Measurements from ENCODE around the gene BMS1.
A peak's percentile ranks its signal among the peaks of the same experiment; 100 is the strongest.
"Not testable (repeated sequence)": the region's sequence is repeated elsewhere in the genome, so short reads cannot be mapped to it uniquely, and the experiment has no call there.

Gene BMS1

DNA sequence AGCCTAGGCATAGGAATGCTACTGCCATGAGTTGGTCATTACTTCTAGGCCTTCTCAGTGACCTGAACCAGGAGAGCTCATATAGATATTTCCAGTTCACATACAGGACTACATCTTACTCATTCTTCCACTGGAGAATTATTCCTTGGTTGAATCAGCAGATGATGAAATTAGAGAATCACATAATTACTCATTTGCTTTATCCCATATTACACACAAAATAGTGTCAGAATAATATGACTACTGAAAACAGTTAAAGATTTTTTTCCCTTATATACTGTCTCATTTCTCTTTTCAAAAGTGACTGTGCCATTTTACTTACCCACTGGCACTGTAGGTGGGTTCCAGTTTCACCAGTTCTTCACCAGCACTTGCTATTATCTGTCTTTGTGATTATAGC lies 18.5 kb downstream of the BMS1 start:
- DNase-seq, result no peak

DNA sequence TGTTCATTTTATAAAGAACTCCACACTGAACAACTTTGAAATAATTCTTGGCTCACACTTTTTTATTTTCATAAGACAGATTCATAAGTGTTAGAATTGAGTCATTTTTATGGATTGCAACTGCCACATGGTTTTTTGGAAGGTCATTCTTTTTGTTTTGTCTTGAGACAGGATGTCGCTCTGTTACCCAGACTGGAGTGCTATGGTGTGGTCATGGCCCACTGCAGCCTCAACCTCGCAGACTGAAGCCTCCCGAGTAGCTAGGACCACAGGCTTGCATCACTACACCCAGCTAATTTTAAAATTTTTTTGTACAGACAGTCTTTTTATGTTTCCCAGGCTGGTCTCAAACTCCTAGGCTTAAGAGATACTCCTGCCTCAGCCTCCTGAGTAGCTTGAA lies 20.3 kb downstream of the BMS1 start:
- DNase-seq, result no peak

DNA sequence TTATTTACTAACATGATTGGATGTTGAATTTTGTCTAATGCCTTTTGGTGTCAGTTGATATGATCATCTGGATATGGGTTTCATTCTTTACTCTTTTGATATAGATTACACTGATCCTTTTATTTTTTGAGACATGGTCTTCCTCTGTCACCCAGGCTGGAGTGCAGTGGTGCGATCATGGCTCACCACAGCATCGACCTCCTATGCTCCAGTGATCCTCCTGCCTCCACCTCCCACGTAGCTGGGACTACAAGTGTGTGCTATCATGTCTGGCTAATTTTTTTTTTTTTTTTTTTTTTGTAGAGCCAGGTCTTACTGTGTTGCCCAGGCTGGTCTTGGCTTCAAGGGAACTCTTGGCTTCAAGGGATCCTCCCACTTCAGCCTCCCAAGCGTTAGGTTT lies 27.1 kb downstream of the BMS1 start:
- no peak for DNase-seq

DNA sequence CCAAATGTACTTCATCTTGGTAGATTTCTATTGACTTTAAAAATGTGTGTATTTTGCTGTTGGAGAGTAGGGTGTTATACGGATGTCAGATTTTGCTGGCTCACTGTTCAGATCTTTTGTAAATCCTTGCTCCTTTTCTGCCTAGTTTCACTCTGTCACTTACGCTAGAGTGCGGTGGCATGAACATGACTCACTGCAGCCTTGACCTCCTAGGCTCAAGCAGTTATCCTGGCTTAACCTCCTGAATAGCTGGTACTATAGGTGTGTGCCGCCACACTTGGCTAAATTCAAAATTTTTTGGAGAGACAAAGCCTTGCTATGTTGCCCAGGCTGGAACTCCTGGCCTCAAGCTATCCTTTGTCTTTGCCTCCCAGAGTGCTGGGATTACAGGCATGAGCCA lies 29.4 kb downstream of the BMS1 start:
- DNase-seq, result no peak

DNA sequence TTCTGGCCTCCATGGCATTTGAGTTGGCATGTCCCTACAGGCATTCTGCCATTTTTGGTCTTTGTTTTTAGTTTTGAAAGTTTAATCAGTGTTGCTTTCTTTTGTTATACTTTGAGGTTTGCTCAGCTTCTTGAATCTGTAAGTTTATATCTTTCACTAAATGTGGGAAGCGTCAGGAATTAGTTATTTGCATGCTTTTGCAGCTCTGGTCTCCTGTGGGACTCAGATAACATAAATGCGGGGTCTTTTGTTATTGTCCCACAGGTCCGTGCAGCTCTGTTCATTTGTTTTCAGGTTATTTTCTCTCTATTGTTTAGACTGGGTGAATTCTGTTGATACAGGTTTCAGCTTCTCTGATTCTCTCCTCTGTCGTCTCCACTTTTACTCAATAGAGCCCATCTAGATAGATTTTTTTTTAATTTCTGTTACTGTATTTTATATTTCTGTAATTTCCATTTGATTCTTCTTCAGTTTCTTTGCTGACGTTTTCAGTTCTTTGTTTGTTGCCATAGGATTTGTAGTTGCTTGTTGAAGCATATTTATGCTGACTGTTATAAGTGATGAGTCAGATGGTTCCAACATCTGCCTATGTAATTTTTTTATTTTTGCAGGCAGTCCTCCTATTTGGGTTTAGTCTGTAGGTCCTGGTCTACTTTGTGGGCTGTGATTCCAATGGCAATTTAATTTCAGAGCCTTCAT lies 31.5 kb downstream of the BMS1 start:
- DNase-seq, result not testable (repeated sequence)

DNA sequence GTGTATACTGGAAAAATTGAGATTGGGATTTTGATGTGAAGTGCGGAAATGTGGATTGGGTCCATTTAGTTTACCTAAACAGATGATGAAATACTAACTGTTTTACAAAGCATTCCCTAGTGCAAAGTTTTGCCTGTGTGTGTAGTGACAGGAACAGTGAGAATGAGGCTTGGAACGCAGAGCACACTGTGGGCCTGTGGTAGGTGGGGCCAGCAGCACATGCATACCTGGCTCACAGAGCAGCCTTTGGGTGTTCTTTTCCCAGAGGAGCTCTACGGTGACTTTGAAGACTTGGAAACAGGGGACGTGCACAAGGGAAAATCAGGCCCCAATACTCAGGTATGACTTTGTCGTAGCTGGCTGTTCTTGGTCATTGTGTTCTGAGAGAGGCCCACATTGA lies 33.7 kb downstream of the BMS1 start:
- not testable (repeated sequence) for DNase-seq

DNA sequence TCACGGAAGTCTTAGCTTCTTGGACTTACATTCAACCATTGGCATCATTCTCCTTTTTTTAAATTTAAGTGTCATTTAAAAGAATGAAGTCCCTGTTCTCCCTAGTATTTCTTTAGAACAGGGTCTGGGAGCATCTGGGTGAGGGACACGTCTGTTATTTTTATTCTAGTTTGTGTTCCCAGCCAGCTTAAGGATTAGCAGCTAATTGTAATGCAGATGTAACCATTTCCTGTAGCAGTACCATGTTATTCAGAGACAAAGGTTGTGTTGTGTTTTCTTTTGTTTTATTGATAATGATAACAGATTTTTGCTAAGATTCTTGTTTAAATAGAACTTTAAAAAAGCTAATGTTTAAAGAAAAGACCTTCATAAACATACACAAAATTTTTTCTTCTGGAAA lies 34.3 kb downstream of the BMS1 start:
- no peak for DNase-seq

DNA sequence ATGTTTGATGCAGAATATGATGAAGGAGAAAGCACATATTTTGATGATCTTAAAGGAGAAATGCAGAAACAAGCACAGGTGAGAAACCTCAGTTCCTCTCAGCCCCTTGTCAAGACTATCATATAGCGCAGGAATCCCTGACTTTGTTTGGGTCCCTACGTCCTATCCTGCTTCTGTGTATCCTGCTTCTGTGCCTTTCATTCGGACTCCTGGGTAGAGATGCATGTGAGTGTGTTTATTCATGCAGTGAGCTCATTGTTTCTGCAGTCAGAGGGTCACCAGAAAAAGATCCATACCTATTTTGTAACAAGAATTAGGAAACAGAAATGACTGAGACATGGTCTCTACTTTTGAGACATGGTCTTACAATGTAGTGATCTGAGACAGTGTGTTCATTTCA lies 34.8 kb downstream of the BMS1 start:
- DNase-seq, result not testable (repeated sequence)

DNA sequence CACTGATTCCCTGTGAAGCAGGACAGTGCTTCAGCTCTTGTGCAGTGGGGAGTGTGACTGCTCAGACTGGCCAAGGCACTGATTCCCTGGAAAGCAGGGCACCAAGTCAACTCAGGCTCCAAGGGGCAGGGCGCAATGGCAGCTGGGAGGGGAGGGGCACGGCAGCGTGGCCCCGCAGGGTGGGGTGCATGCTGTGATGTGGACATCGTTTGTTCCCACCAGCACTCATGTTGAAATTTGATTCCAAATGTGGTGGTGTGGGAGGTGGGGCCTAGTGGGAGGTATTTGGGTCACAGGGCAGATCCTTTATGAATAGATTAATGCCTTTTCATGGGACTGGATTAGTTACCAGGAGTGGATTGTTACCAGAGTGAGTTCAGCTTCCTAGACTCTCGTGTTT lies 44.2 kb downstream of the BMS1 start:
- not testable (repeated sequence) for DNase-seq

DNA sequence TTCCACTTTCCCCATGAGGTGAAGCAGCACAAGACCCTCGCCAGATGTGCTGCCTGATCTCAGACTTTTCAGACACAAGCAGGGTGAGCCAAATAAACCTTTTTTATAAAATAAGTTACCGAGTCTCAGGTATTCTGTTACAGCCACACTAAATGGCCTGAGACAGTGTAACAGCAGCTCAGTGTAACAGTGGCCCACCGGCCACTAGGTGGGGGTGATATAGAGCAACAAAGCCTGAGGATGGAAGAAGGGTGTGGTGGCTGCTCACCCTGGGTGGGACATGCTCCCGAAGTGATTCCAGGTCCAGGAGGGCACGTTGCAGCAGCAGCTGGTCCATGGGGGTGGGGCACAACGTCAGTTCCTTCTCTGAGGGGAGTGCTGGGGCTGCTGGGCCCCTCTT lies 44.6 kb downstream of the BMS1 start:
- DNase-seq, result no peak

DNA sequence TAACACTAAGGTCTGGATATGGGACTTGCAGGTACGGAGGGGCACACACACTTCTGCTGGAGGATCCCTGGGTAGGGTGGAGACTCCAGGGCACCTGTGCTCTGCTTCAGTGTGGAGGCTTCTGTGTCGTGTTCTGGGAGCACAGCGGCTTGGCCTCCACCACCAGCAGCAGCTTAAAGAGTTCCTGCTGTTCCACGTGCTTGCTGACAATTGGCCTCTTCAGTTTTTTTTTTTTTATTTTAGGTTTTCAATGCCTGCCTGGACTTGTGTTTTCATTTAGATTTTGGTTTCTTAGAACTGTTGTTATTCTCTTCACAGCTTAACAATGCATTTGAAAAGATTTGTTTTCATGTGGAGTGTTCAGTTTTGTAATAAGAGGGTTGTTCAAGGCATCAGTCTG lies 45.8 kb downstream of the BMS1 start:
- not testable (repeated sequence) for DNase-seq

DNA sequence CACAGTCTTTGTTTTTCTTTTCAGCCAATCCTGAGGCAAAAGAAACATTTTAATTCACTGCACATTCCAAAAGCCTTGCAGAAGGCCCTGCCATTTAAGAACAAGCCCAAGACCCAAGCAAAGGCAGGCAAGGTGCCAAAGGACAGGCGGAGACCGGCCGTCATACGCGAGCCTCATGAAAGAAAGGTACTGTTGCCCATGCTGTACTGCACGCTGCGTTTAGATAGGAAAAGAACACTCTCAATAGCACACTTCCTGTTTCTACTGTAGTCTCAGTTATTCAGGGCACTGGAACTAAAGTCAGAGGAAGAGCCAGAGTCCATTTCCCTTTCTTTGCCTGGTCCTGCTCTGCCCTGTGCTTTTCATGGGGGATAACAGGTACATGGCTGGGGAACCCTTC lies 47.6 kb downstream of the BMS1 start:
- no peak for DNase-seq

DNA sequence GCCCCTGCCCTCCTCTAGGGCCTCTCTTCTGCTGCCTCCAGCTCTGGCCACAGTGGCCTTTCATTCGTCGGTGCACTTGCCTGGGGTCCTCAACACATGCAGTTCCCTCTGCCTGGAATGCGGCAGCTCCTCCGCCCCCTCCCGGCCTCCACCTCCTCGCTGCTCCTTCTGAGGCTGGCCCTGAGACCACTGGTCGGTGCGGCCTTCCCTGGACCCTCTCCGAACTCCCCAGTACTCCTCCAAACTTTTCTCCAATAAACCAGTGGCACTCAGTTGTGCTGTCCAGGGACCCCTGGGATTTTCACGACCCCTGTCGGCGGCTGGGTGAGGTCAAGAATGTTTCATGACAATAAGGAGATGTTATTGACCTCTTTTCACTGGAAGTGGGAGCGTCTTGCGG lies 53.5 kb downstream of the BMS1 start:
- DNase-seq, result no peak

DNA sequence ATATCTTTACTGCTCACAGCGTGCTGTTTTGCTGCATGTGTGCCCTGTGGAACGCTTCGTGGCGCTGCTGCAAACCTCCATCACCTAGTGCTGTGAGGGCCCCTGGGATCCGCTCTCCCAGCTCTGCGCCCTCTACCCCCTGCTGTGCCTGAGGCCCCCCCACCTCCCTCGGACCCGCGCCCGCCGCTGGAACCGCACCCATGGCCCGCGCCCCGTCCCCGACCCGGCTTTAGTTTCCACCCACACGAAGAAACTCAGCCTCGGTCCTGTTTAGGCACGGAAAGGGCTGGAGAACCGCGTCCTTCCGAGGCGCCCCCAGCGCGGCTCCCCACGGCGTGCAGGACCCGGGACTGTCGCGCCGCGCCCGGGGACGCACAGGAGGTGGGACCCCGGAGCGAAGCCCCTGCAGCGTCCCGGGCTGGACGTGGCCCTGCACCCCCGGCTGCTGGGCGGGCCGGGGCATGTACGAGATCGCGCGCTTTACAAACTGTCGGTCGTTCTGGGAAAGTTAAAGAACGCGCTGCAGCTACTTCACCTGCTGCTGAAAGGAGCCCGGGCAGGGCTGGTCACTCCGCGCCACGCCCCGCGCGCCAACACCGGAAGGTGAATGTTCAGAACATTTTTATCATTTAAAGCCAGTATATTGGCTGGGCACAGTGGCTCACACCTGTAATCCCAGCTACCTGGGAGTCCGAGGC lies 54.3 kb downstream of the BMS1 start:
- DNase-seq, result no peak

DNA sequence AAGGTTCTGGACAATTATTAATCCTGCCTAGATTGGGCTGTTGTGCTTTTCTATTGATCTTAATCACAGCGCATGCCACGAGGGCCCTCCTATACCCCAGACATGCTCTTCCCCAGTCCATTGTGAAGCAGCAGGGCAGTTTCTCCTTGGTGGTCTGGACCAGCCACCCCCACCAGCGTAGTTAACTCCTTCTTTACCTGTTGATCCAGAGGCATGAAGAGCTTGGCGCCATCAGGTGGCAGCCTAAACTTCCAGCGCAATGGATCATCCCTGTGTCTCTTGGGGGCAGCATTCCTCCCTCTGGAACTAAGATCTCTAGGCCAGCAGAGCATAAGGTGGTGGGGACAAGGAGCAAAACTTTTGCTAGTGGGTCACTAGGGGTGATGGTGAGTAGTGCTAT lies 62.2 kb downstream of the BMS1 start:
- not testable (repeated sequence) for DNase-seq

DNA sequence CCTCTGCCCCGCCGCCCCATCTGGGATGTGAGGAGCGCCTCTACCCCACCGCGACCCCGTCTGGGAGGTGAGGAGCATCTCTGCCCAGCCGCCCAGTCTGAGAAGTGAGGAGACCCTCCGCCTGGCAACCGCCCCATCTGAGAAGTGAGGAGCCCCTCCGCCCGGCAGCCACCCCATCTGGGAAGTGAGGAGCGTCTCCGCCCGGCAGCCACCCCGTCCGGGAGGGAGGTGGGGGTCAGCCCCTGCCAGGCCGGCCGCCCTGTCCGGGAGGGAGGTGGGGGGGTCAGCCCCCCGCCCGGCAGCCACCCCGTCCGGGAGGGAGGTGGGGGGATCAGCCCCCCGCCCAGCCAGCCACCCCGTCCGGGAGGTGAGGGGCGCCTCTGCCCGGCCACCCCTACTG lies 64.7 kb downstream of the BMS1 start:
- not testable (repeated sequence) for DNase-seq

DNA sequence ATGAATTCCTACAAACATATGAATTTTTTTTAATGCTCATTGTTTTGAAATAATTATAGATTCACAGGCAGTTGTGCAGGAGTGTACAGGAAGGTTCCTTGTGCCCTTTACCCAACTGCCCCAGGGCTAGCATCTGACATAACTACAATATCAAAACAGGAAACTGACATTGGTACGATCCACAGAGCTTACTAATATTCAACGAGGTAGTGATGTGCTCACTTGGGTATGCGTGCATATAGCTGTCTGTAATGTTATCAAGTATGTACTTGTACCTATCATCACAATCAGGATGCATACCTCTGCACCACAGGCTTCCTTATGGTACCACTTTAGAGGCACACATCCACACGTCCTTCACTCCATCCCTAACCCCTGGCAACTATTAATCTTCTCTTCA lies 68.3 kb downstream of the BMS1 start:
- DNase-seq, result no peak

DNA sequence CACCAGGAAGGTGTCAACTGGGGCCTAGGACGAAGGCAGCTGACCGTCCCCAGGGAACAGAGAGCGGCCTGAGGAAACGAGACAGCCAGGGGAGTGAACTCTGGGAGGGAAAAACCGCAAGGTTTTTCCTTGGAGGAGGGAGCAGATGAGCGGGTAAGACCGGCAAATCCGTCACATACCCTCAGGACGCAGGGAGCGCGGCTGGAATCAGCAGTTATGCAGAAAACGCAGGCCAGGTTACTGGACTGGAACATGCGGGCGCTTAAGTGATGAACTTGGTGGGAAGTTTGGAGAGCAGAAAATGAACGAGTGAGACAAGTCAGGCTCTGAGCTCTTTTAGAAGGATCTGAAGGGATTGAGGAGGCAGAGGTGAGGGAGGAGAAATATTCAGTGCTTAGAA lies 76.7 kb downstream of the BMS1 start:
- DNase-seq, result no peak

DNA sequence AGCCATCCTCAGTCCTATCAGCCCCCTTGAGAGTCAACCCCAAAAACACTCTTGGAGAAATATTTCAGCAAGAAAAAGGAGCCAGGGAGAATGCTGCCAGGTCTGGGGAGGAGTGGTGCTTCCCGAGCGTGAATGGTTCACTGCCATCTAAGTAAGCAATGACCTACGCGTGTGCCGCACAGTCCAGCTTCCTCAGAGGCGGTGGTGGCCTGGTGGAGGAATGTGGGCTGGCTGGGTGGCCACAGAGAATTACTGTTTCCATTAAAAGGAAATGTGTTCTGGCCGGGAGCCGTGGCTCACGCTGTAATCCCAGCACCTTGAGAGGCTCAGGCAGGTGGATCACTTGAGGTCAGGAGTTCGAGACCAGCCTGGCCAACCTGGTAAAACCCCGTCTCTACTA lies 77.4 kb downstream of the BMS1 start:
- DNase-seq, result not testable (repeated sequence)

DNA sequence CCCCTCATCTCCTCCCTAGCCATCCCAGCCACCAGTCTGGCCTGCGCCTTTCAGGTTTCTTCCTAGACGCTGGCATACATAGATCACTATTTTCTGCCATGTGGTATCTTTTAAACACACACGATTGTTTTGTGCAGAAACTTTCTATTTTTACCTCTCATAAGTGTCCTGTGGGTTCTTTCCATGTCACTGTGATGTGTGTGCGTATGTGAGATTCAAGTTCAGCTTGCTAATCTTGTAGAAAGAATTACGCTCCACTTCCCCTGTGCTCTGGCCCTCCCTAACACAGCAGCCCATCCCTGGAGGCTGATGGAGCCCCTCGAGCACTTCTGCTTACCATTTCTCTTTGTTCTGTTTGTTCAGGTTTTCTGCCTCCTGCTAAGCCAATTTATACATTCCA lies 80.2 kb downstream of the BMS1 start:
- DNase-seq, result not testable (repeated sequence)

DNA sequence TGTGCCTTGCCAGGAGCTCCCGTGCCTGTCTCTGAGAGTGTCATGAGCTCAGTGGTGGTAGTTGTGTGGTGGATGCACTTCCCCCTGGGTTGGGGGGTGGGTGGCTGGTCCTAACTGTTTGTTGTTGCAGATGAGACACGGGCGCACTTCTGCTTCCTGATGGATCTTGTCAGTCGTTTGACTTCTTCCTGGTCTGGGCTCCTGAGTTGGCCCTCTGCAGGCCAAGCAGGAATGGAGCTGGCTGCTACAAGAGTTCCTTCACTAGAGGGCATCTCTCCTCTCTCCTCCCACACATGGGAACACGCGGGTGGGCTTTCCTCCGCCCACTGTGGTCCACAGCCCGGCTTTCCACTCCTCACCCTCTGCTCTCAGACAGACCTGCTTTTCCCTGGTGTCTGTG lies 82.0 kb downstream of the BMS1 start:
- DNase-seq, result no peak

DNA sequence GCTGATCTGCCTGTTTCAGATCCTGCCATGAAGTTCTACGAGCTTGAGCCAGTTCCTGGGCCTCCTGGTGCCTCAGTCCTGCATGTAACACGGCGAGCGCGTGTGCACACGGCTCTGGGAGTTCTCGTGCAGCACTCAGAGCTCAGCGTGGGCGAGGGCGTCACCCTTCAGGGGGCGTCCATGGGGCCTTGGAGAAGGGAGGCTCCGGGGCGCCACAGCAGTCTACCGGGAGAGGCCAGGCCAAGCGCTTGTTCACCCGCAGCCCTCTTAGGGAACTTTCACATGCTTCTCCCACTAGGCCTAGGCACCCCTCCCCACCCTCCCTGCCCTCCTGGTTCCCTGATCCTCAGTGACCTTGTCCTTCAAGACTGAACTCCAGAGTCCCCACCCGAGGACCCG lies 83.1 kb downstream of the BMS1 start:
- no peak for DNase-seq

DNA sequence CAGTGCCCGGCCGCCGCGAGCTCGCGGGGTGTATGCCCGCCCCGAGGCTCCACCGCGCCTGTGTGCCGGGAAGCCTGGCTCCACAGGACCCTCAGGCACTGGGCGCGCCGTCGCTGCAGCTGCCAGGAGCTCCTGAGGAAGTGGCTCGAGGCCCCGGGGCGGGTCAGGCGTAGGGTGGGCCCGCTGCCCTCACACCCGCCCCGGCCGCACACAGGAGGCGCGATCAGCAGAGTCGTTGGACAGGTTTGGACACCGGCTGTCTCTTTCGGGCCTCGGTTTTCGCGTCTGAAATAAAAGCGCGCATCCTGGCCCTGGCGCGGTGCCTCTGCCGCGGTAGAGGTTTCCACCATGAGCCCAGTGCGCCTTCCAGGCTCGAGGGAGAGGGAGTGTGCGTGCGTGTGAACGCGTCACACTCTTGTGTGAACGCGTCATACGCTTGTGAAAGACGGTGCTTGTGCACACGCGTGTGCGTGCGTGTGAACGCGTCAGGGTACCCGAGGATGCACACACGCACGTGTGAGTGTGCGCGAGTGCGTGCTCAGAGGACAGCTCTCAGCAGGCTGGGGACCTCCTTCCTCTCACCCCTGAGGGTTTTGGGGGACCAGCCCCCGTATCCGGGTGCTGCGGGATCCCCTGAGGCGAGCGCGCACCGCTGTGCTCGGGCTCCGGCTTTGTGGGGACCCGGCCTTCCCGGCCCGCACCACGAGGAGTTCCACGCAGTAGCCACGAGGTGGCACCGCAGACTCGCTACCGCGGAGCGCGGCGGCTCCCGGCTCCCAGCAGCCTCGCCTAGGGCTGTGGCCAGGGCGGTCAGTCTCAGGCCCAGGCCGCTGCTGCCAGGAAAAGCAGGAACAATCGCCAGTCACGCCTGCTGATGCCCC lies 83.8 kb downstream of the BMS1 start:
- peak; percentile 42 to 50 for DNase-seq

DNA sequence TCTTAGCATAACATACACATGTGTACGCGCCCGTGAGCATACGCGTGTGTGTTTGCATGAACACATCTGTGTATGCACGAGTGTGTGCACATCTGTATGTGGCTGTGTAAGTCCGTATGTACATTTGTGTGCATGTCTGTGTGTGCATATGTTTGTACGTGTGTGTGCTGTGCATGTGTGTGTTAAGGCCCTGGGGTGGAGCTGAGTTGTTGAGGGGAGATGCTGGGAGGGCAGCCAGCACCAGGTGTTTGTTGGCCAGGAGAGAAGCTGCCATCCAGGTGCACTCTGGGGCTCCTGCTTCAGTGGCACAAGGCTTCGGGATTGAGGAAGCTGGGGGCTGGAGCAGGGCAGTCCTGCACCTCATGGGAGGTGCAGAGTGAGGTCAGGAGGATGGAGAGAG lies 85.0 kb downstream of the BMS1 start:
- DNase-seq, result no peak
